Measurements from ENCODE around the gene BCAS3.
A peak's percentile ranks its signal among the peaks of the same experiment; 100 is the strongest.
"Not testable (repeated sequence)": the region's sequence is repeated elsewhere in the genome, so short reads cannot be mapped to it uniquely, and the experiment has no call there.

BCAS3 gene

DNA sequence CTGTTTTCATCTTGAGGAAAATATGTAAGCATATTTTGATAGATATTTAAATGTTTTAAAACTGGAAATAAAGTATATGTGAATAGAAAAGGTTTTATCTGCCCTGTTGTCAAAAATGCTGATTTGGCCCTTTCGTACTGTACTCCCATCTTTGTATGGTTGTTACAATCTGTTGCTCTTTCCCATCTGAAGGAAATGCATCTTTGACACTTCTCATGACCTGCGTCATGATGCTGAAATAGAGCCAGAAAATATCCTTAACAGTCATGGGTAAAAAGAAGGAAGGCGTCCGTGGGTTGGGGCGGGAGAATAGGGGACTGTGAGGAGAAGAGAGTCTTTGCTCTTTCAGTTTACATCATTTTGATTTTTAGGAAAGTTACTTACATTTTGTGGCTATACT is 327.7 kb downstream of the BCAS3 start:
- no peak for DNase-seq (ENCODE audit: low spot score)

DNA sequence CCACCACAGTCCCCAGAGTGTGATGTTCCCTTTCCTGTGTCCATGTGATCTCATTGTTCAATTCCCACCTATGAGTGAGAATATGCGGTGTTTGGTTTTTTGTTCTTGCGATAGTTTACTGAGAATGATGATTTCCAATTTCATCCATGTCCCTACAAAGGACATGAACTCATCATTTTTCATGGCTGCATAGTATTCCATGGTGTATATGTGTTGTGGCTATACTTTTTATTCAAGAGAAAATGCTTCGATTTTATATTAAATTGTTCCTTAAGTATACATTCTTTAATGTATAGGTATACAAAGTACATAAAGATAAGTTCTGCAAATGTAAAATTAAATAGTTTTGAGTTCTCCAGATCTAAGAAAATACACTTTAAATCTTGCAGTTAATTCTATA is 328.3 kb downstream of the BCAS3 start:
- DNase-seq (ENCODE audit: low spot score): not testable (repeated sequence)

DNA sequence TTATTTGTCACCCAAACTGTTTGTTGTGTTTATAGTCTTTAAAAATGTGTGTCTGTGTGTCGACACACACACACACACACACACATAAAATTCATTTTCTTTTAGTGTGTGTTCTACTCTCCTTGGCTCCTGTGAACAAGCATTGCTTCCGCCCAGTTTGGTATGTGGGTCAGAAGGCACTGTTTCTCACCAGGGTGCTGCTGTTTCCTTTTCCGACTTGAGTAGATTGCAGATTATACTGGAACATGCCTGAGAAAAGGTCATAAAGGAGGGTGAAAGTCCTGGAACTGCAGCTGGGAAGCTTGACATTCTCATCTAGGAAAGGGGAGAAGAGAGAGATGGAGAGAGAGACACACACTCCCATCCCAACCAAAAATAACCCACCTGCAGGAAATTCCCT is 330.3 kb downstream of the BCAS3 start:
- DNase-seq (ENCODE audit: low spot score): no peak

DNA sequence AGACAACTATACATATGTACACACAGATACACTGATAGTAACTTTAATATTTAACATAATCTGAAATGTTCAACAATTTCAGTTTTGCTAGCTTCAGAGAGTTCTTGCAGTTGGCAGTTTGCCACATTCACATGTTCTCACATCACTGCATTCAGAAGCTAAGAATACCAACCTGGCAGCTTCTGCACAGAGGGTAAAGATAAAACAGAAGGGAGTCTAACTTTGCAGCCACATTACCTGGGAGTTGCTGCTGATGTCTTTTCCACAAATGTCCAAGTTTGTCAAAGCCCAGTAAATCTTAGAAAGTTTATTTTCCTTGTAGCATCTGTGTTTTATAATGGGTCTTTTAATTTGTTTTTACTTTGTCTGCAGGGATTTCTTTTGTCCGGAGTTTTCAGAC is 332.0 kb downstream of the BCAS3 start:
- DNase-seq (ENCODE audit: low spot score): peak; percentile 20

DNA sequence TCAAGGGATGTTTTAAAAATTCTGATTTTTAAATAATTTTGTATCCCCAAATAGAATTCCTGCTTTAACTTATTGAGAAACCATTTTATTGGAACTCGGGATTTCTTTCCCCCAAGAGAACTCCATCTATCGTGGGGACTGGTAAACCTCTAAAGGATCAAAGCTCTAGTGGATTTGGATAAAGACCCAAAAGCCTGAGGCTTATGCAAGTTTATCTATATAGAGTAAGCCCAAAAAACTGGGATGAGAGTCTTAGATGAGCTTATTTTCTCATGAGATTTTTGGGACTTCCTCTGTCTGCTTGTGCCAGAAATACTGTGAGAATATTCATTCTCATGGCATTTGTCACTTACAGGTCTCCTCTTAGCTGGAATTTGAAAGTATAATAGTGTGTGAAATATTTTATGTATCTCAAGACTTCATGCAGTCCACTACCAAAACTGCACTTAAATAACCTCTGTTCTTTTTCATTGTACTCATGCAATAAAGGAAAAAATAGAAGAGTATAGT is 333.1 kb downstream of the BCAS3 start:
- DNase-seq (ENCODE audit: low spot score): no peak

DNA sequence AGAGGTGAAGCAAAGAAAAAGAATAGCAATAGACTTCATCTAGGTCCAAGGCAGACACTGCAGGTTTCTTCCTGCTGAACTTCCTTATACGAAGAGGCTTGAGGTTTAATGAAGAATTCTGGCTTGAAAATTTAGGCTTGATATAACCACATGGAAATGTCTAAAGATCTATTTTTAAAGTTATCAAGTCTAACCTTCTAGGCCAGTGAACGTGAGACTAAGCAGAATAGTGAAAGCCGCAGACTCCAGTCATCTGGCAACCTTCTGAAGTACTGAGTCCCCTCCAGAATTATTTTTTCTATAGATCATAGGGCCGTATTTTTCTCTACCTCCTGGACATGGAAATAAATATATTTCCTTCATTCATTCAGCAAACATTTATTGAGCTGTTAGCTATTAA is 333.6 kb downstream of the BCAS3 start:
- no peak for DNase-seq (ENCODE audit: low spot score)

DNA sequence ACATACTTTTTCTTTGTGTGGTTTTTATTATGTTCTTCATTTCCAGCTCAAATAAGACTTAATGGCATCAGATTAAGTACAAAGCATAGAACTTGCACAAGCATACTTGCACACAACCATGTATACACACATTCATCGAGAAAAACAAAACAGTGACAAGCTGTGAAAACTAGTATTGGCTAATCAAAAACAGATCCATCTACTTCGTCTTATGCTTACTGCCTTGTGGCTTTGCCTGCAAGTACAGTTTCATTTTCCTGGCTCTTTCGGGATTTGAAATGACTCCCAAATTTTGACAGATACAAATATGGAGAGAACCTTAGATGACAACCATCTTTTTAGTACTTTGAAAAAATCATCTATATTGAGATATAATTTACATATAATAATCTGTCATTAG is 338.3 kb downstream of the BCAS3 start:
- no peak for DNase-seq (ENCODE audit: low spot score)

DNA sequence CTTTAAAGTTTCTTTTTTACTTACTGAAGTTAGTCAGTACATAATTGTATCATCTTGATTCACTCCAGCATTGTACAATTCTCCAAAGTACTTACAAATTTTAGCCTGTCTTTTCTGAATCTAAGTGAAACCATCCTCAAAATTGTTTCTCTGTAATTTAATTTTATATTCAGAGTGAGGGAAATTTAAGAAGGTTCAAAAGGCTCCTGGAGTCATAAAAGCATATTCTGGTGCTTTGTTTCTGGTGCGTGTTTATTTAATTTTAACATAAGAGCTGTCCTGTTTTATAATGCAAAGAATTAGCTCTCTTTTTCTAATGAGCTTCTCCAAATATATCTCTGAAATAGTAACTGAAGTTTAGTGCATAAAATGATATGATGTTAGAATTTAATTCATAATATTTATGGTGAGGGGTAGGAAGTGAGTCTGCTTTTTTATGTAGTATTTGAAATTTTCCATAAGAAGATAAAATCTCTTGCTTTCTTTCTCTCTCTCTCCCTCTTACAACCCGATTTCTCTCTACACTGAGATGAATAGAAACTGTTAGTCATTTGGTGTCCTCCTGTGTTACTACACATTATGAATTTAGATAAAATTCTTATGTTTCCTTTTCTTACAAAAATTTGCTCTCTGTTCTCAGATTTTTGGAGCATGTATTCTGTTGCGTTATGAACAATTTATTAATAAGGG is 339.8 kb downstream of the BCAS3 start:
- DNase-seq (ENCODE audit: low spot score): no peak

DNA sequence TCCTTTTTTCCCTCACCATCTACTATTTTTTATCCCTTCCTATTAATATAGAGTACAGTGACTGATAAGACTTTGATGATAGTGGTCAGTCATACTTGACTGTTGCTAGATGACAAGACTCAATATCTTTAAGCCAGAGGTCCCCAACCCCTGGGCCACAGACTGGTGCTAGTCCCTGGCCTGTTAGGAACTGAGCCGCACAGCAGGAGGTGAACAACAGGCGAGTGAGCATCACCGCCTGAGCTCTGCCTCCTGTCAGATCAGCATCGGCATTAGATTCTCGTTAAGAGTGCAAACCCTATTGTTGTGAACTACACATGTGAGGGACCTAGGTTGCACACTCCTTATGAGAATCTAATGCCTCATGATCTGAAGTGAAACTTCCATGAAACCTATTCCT is 341.3 kb downstream of the BCAS3 start:
- no peak for DNase-seq (ENCODE audit: low spot score)

DNA sequence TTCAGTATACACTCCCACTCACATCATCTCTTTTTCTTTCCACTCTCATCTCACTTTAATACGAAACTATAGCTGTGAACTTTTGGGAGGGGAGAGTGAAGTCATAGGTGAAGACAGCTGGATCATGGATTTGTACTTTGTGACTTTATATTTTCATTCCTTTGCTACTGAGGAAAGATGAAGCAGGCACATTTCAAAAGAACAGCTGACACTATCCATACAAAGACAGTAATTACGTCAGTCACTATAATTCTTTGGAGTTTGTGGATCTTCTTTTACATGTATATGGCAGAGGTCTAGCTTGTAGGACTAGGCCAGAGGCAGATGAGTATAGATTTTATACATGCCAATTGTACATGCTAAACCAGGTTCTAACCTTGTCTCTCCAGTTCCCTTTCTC is 346.3 kb downstream of the BCAS3 start:
- DNase-seq (ENCODE audit: low spot score): no peak

DNA sequence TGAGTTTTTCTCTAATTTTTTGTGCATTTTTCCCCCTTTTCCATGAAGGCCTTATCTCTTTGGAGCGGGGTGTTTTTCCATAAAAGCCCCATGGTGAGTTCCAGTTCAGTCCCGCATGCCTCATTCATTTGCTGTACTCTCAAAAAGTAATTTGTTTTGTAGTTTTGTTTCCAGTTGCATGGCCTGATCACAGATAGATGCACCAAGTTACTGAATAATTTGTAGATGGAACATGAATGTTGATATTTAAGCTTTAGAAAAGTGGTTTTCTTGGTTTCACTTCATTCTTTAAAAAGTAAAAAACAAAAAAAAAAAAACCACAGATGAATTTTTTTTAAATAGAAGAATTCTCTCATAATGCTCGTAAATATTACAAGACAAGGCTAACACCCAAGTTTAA is 349.2 kb downstream of the BCAS3 start:
- no peak for DNase-seq (ENCODE audit: low spot score)

DNA sequence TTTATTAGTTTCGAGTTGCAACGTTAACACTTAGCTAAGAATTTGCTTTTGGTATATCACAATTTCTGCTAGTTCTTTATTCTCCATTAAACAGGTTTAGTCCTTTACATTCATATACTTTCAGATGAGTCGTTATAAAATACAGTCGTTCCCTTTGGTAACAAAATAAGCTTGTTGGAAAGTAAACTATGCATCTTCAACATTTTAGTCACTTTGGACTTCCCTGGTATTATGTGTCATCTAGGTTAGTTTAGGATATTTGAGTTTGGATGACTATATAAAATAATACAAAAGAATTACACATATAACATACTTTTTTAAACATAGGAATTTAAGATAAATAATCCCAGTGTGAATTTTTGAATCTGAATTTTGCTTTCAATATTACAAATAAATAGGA is 351.5 kb downstream of the BCAS3 start:
- DNase-seq (ENCODE audit: low spot score): no peak

DNA sequence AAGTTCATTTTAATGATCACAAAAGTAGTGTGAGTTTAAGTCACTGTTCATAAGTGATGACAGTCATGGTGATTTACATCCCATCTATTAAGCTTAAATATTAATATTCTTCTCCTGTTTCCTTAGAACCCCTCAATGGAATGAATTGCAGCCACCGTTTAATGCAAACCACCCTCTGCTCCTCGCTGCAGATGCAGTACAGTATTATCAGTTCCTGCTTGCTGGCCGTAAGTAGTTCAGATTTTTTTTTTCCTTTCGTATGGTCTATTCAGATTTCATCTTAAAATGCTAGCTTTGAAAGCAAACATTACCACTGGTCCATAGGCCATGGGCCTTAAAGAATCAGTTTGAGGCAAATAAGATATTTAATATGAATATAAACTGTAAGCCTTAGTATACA is 363.0 kb downstream of the BCAS3 start:
- no peak for DNase-seq (ENCODE audit: low spot score)

DNA sequence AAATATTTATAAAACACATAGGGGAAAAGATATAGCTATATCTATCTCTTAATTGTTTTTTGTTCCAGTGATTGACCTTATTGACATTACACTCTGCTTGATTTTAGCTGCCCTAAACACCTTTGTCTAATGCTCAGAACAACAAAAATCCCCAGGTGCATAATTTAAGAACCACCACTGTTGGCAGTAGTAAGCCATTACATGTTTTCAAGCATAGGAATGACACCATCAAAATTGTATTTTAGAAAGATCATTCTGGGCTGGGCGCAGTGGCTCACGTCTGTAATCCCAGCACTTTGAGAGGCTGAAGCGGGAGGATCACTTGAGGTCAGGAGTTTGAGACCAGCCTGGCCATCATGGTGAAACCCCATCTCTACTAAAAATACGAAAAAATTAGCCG is 364.7 kb downstream of the BCAS3 start:
- DNase-seq (ENCODE audit: low spot score): not testable (repeated sequence)

DNA sequence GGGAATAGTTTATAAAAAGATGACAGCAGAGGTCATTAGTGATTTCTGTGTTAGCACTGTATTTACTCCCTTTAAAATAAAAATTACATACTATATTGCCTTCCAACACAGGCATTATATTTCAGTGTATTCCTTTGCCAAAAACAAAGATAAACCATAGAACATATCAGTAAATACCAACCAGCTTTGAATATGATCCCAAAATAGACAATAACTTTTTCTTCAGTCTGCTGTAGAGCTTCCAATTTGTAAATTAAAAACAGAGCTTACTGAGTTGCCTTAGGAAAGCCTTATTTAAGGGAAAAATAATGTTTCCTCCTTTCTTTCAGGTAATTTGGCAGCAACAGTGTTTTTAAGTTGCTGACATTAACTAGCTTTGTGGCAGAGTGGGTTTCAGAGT is 369.9 kb downstream of the BCAS3 start:
- no peak for DNase-seq (ENCODE audit: low spot score)

DNA sequence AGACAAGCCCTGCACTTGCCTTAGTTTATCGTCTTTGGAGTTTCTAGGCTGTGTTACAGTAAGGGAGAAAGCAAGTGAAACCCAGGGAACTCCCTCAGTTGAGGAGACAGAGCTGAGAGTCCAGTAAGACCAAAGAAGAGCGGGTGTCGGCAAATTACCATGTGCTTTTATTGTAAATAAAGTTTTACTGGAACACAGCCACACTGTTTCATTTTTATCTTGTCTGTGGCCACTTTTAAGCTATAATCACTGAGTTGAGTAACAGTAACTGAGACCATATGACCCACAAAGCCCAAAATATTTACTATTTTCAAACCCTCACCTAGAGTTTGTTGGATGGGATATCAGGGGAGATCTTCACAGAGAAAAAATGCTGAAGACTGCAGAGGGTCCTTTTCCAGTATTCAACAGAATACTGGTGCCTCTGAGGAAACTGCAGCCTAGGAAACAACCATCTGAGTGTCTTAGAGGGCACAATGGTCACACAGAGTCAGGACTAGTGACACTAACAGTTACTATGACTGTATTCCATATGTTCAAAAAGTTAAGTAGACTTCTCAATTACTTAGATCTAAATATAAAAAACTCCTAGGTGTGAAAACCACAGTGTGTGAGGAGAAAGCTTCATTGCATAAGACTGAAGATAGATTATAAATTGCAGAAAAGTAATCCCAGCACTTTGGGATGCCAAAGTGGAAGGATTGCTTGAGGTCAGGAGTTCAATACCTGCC is 370.9 kb downstream of the BCAS3 start:
- no peak for DNase-seq (ENCODE audit: low spot score)

DNA sequence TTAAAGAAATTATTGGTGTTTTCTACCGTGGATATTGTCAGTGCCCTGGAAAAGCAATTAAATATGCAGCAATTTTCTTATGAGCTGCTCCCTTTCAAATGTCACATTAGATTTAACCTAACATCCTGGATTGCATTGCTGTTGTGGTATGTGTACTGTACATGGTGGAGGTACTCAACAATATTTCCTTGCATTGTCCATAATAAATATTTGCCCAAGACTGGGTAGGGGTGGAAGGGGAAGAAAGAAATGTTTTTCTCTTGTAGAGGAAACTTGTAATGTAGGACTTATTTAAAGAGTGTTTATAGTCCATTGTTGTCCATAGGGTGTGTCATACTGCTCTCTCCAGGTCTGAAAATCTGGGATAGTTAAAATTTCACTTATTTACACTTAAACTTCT is 375.8 kb downstream of the BCAS3 start:
- DNase-seq (ENCODE audit: low spot score): no peak

DNA sequence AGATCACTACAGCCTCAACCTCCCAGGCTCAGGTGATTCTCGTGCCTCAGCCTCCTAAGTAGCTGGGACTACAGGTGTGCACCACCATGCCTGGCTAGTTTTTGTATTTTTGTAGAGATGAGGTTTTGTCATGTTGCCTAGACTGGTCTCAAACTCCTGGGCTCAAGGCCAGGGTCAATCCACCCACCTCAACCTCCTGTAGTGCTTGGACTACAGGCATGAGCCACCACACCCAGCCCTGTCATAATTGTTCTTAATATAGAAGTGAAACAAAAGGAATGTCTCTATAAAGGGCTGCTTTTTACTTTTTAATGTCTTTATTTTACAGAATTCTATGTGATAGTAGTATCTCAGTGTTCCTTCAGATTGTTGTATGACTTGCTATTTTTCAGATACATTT is 376.8 kb downstream of the BCAS3 start:
- DNase-seq (ENCODE audit: low spot score): no peak

DNA sequence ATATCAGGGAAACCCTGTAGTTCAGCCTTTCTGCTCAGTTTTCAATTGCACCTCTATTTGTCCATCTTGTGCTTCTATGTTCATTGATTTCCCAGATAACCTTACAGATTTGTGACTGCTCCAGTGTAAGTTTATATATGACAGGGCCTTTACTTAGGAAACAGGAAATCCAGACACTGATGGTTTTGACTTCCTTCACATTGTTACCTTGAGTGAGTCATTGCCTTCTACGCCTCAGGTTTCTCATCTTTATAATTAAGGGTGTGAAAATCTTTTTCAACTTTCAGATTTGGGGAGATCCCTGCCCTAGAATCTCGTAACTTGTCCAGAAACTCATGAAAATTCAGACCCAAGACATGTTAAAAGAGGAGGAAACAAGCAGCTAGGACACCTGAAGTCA is 379.6 kb downstream of the BCAS3 start:
- DNase-seq (ENCODE audit: low spot score): no peak

DNA sequence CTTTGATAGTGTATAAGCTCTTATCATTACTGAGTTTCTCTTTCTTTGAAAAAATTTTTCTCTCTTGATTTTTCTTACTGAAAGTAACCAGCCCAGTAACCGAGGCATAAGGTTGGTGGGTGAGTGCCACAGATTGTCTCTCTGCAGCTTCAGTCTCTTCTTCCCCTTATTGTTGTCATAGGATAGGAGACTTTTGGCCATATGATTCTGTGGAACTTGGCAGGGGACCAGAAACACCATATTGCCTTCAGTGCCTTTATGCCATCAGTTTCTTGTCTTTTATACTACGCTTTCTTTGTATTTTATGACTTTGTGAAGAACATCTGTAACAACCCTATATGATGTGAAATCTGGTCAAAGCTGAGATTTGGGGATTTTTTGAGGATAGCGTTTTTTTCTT is 380.4 kb downstream of the BCAS3 start:
- DNase-seq (ENCODE audit: low spot score): no peak

DNA sequence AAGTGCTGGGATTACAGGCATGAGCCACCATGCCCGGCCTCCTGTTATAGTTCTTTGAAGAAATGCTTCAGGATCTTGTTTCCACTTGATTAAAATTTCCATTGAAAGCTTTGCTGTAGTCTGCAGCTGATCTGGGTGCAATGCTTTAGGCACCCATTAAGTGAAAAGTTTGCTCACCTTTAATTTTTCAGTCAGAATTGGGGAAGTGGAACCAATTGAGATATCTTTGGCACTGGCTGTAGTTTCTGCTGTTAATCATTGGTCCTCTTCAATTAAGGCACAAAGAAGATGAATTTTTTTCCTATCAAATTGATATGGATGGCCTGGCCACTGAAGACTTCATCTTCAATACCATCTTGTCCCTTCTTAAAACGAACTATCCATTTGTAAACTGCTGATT is 385.9 kb downstream of the BCAS3 start:
- DNase-seq (ENCODE audit: low spot score): no peak

DNA sequence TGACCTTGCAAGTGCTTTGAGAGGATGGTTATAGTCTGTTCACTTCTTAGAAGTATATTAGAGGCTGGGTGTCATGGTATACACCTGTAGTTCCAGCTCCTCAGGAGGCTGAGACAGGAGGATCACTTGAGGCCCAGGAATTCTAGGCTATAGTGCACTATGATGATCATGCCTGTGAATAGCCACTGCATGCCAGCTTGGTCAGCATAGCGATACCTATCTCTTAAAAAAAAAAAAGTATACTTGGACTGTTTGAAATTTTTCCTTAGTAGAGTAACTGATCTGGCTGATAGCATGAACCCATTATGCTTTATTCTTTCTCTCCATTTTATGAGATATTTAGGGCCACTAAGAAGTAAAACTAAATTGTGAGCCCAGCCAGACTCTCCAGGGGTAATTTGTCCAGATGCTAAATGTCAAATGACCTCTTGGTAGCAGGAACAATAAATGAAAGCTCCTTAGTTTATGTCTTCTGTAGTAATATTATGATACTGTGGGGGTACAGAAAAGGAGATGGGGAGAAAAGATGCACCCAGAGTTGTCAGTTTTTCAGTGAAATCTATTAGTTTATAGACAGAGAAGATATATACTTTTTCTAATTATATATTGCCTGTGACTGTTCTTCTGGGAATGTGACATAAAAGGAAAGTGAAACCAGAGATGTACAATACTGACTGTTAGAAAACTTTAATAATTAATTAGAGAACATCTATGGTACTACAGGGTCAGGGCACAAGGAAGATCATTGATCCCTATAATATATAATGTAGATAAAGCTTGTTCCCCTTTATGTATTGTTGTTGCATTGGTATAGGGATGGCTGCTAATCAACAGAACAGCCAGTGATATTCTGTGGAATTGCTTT is 386.7 kb downstream of the BCAS3 start:
- no peak for DNase-seq (ENCODE audit: low spot score)

DNA sequence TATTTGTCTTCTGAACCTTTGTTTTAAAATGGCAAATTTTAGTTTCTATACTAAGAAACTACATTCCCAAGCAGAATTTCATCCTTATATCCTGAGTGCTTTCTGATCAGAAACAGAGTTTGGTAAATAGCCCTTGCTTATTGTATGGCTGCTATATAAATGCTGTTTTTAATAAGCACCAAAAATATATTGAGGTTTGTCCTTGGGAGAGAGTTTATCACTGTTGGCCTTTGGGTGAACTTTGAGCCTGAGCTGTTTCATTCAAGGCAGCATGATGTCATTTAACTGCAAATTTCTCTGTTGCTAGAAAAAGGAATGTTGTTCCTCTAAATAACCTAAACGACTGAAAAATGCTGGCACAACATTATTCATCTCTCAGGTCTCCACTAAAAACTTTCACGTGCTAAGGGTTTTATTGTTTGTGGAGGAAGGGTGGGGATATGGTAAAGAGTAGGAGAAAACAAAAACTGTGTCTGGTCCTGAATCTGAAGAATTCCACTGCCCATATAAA is 387.7 kb downstream of the BCAS3 start:
- no peak for DNase-seq (ENCODE audit: low spot score)
